GM19025 (cell line): ENCODE results near the gene KLK11.

Experiments
- ATAC-seq: cut with Tn5 transposase; IDR thresholded peaks from one replicate; pipeline ENCODE4 v1.9.1; 2021; ENCODE audit warnings: mild to moderate bottlenecking, low read depth, moderate library complexity; ENCODE audit not compliant: unreplicated experiment

The KLK11 gene

DNA sequence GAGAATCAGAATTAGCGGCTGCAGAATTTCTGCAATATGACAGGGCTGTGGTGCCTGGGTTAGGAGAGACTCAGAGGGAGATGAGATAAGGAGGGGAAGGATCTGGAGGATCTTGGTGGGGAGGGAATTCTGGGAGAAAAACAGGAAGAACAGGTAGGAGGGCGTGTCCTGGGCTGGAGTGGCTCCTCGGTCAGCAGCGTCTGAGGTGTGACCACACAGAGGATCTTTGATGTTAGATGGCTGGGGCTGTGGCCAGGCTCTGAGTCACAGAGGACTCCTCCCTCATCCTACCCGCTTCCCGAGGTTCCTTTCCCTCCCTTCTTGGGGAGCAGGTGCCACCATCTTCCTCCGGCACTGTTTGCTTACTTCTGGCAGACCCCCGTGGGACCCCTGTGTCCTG, 50.6 kb downstream of the KLK11 start:
- no peak for ATAC-seq

DNA sequence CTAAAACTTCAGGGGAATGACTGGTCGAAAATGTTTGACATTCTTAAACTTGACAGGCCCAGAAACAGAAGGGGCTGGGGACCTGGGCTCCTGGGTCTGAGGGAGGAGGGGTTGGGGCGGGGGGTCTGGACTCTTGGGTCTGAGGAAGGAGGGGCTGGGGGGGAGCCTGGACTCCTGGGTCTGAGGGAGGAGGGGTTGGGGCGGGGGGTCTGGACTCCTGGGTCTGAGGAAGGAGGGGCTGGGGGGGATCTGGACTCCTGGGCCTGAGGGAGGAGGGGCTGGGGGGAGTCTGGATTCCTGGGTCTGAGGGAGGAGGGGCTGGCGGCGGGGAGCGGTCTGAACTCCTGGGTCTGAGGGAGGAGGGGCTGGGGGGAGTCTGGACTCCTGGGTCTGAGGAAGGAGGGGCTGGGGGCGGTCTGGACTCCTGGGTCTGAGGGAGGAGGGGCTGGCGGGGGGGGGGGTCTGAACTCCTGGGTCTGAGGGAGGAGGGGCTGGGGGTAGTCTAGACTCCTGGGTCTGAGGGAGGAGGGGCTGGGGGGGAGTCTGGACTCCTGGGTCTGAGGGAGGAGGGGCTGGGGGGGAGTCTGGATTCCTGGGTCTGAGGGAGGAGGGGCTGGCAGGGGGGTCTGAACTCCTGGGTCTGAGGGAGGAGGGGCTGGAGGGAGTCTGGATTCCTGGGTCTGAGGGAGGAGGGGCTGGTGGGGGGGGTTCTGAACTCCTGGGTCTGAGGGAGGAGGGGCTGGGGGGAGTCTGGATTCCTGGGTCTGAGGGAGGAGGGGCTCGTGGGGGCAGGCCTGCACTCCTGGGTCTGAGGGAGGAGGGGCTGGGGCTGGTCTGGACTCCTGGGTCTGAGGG, 51.5 kb downstream of the KLK11 start:
- no peak for ATAC-seq

DNA sequence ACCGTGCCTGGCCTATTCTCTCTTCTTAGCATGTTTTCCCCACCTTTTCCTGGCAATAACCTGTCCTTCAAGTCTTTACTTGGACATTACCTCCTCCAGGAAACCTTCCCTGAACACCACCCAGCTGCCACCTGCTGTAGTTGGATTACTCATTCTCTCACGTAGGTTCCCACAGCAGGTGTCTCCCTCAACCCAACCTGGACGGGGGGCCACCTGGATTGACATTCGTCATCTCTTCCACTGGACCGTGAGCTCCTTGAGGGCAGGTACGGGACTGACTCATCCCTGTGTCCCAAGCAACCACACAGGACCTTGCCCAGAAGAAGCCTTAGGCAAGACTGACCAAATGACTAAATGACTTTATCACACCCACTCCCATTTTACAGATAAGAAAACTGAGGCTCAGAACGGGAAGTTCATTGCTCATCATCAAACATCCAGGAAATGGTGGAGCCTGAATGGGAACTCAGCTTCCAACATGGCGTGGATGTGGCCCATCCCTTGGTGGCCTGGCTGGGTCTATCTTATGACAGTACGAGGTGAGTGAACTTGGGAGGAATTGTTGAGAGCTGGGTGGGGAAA, 53.5 kb downstream of the KLK11 start:
- no peak for ATAC-seq
